Measurements from ENCODE around the gene FGG. TPM values are rescaled to one million over a fixed set of nuclear protein-coding genes. Genes with fewer than 3 reads are reported as not detected.

Gene FGG
- total and polyA plus RNA-seq, 2 of the 13 experiments (the other 11 are each of a cell fraction or from before 2014, with no cell fraction given), result 1,037 to 2,423 TPM

DNA sequence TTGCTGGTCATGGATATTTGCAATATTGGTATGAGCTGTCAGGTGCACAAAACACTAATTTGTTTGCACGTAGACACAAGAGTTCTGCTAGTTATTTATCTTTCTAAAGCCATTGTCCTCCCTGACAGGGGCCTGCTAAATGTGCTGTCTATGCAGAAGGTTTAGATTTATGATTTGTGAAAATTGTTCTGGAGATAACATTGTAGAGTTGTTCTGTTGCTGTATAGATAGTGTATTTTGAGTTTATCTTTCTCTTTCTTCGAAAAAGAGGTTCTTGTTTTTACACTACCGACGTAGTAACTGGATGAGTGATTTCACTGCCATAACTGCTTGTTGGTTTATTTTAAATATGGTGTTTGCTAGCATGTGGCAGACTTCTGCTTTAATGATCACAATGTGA is 28.5 kb upstream of the FGG start:
- Histone ChIP-seq H3K27ac (ENCODE audit: extremely low read length, insufficient read depth, low read length) (no peak overlapping the region), H3K9me3 (ENCODE audit: low read length) (no peaks in the 10 kb centered on the region), H3K27me3 (ENCODE audit: control insufficient read depth in 1 of 2, insufficient read depth in 2 of 2, low read length in 2 of 2) (no peaks in the 10 kb centered on the region; a peak in 2 of 5 replicates), H2AFZ (ENCODE audit: low read length) (no peak overlapping the region), H3K4me3 (replicated peaks in 1 of 3; ENCODE audit: insufficient read depth in 1 of 3, low read depth in 2 of 3, low read length in 3 of 3) (no peak overlapping the region), H3K36me3 (replicated peaks in 1 of 2; ENCODE audit: control insufficient read depth in 1 of 2, insufficient read depth in 2 of 2, low read length in 2 of 2) (no peaks in the 10 kb centered on the region), H3K9ac (ENCODE audit: insufficient read depth, low read depth, low read length) (no peak overlapping the region), H4K20me1 (ENCODE audit: insufficient read depth, low read length) (no peaks in the 10 kb centered on the region), H3K79me2 (ENCODE audit: insufficient read depth, low read length) (no peaks in the 10 kb centered on the region), H3K4me2 (ENCODE audit: low read depth, low read length) (no peak overlapping the region), H3K4me1 (ENCODE audit: insufficient read depth, low read length) (no peaks in the 10 kb centered on the region)
- ChIA-PET POLR2A (no interaction called here), CTCF (ENCODE audit: low intra/inter-chr PET ratio, low total read pairs) (no interaction called here)
- in situ Hi-C loops (cut with HindIII; ENCODE audit: extremely low pct_ligation_motif_present, low pct_unique_long_range_greater_than_20kb) (loop anchor here (5.0 to 25.0 kb wide), 3 partner anchors 136 to 721 kb away; no protein-coding TSS in a partner anchor), intact Hi-C loops (cut with micrococcal nuclease; ENCODE audit: unreplicated experiment) (no loop called here)
- FAIRE-seq (no peak), DNase-seq (ENCODE audit: low spot score) (no peak), ATAC-seq (no peak)
- WGBS (ENCODE audit: low lambda C conversion rate), result 11% methylated on average over 4 of the region's 4 CpGs
- BruUV-seq (replicated peaks), result no TSS peak
- TF ChIP-seq HOXA3 (CRISPR knock-in tag; IDR thresholded peaks at IDR 0.05) (no peak), MTA1 (CRISPR knock-in tag; IDR thresholded peaks at IDR 0.05; ENCODE audit: borderline replicate concordance) (no peak), RORA (CRISPR knock-in tag; IDR thresholded peaks at IDR 0.05) (no peak), MTF2 (CRISPR knock-in tag; IDR thresholded peaks at IDR 0.05; ENCODE audit: borderline replicate concordance) (no peak), PAX8 (CRISPR knock-in tag; IDR thresholded peaks at IDR 0.05; ENCODE audit: borderline replicate concordance) (no peak), ZNF567 (CRISPR knock-in tag; IDR thresholded peaks at IDR 0.05; ENCODE audit: borderline replicate concordance) (no peak), PITX1 (CRISPR knock-in tag; IDR thresholded peaks at IDR 0.05) (no peak), RELA (CRISPR knock-in tag; IDR thresholded peaks at IDR 0.05) (no peak), ZNF629 (CRISPR knock-in tag; conservative IDR thresholded peaks at IDR 0.05) (no peak), EHMT2 (IDR thresholded peaks at IDR 0.05; ENCODE audit: borderline replicate concordance, low read depth, low read length) (no peak), KLF11 (CRISPR knock-in tag; IDR thresholded peaks at IDR 0.05) (no peak), NFATC3 (CRISPR knock-in tag; IDR thresholded peaks at IDR 0.05) (no peak)
- TF ChIP-seq, protein P1, sequence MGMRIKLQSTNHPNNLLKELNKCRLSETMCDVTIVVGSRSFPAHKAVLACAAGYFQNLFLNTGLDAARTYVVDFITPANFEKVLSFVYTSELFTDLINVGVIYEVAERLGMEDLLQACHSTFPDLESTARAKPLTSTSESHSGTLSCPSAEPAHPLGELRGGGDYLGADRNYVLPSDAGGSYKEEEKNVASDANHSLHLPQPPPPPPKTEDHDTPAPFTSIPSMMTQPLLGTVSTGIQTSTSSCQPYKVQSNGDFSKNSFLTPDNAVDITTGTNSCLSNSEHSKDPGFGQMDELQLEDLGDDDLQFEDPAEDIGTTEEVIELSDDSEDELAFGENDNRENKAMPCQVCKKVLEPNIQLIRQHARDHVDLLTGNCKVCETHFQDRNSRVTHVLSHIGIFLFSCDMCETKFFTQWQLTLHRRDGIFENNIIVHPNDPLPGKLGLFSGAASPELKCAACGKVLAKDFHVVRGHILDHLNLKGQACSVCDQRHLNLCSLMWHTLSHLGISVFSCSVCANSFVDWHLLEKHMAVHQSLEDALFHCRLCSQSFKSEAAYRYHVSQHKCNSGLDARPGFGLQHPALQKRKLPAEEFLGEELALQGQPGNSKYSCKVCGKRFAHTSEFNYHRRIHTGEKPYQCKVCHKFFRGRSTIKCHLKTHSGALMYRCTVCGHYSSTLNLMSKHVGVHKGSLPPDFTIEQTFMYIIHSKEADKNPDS (CRISPR knock-in tag; IDR thresholded peaks at IDR 0.05), result no peak

Data from HepG2 (cell line).